IPS-18a (cell line): ENCODE results near the gene SPACA1.
"Not testable (repeated sequence)": the region's sequence is repeated elsewhere in the genome, so short reads cannot be mapped to it uniquely, and the experiment has no call there.

Source experiments
- H3K27ac ChIP-seq: one replicate; pipeline ENCODE4 v1.5.1; 2013; ENCODE audit warnings: low read length
- H3K27me3 ChIP-seq: one replicate; pipeline ENCODE4 v1.6.1; 2013; ENCODE audit warnings: mild to moderate bottlenecking, low read length; ENCODE audit not compliant: control insufficient read depth, insufficient read depth
- H3K36me3 ChIP-seq: one replicate; pipeline ENCODE4 v1.6.1; 2013; ENCODE audit warnings: low read depth, low read length; ENCODE audit not compliant: control insufficient read depth
- H3K4me1 ChIP-seq: one replicate; pipeline ENCODE4 v1.6.1; 2013; ENCODE audit warnings: low read depth, low read length; ENCODE audit not compliant: control insufficient read depth
- H3K4me3 ChIP-seq: one replicate; pipeline ENCODE4 v1.5.1; 2013; ENCODE audit warnings: low read length
- H3K9ac ChIP-seq: one replicate; pipeline ENCODE4 v1.6.1; 2013; ENCODE audit warnings: mild to moderate bottlenecking, low read length, moderate library complexity
- H3K9me3 ChIP-seq: one replicate; pipeline ENCODE4 v1.6.1; 2013; ENCODE audit warnings: low read depth, low read length; ENCODE audit not compliant: control insufficient read depth

The SPACA1 gene

DNA sequence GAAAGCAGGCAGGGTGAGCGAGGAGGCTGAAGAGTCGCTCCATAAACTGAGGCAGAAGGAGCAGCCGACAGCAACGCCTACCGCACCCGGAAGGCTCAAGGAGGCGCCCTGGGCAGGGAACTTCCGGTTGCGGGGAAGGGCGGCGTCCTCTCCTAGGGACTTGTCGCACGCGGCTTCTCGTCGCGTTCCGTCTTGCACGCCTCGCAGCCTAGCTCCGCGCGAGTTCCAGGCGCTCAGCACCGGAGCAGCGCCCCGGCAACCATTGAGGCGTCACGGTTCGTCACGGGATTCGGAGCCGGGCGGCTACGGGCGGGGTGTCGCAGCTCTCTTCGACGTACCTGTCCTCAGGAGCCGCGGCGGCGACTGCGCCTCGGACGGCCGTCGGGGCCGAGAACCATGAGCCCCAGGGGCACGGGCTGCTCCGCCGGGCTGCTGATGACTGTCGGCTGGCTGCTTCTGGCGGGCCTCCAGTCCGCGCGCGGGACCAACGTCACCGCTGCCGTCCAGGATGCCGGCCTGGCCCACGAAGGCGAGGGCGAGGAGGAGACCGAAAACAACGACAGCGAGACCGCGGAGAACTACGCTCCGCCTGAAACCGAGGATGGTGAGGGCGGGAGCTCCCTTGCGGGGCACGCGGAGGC, at the start of gene SPACA1:
Gene SPACA1, plus strand, starts transcription at position 332 of the 641 bp plus-strand sequence. Its CDS starts 65 bp downstream, at position 397.
- Histone ChIP-seq H3K36me3 (no peaks in the 10 kb centered on the region), H3K27ac (no peak within 1 kb of the TSS), H3K9ac (no peak within 1 kb of the TSS), H3K4me3 (no peak within 1 kb of the TSS), H3K9me3 (no peaks in the 10 kb centered on the region), H3K27me3 (no peaks in the 10 kb centered on the region), H3K4me1 (peaks cover 10% of the 10 kb centered on the region)

- Histone ChIP-seq H3K9me3 (no peaks in the 10 kb centered on the region), H3K36me3 (no peaks in the 10 kb centered on the region), H3K4me3 (no peak overlapping the region), H3K27me3 (no peaks in the 10 kb centered on the region), H3K27ac (no peak overlapping the region), H3K4me1 (peaks cover 7% of the 10 kb centered on the region), H3K9ac (no peak overlapping the region)
Measured at GRCh38 chr6:88000713-88001112, 46.9 kb upstream of the SPACA1 start.

DNA sequence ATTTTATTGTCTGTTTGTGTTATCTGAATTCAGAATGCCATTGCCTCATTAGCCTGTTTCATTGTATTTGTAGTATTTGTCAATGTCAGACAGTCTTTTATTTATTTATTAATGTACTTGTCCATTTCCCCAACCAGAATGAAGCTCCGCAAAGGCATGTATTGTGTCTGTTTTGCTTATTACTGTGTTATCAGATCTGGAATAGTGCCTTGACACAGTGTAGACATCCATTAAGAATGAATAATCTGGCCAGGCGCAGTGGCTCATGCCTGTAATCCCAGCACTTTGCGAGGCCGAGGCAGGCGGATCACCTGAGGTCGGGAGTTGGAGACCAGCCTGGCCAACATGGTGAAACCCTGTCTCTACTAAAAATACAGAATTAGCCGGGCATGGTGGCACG, 46.4 kb upstream of the SPACA1 start:
- H3K27me3 ChIP-seq, H3K9ac ChIP-seq, H3K27ac ChIP-seq, H3K4me1 ChIP-seq, H3K4me3 ChIP-seq, H3K9me3 ChIP-seq, H3K36me3 ChIP-seq: not testable (repeated sequence)

GRCh38 chr6:88004707-88005106, 42.9 kb upstream of the SPACA1 start:
- no peaks in the 10 kb centered on the region for H3K27me3 ChIP-seq
- H3K27ac ChIP-seq: no peak overlapping the region
- H3K36me3 ChIP-seq: no peaks in the 10 kb centered on the region
- H3K9ac ChIP-seq: no peak overlapping the region
- no peaks in the 10 kb centered on the region for H3K9me3 ChIP-seq
- H3K4me3 ChIP-seq: no peak overlapping the region
- peaks cover 7% of the 10 kb centered on the region for H3K4me1 ChIP-seq

- no peak overlapping the region for H3K4me3 ChIP-seq
- H3K27ac ChIP-seq: no peak overlapping the region
- no peak overlapping the region for H3K9ac ChIP-seq
- H3K27me3 ChIP-seq: no peaks in the 10 kb centered on the region
- no peaks in the 10 kb centered on the region for H3K9me3 ChIP-seq
- H3K36me3 ChIP-seq: no peaks in the 10 kb centered on the region
- peaks cover 7% of the 10 kb centered on the region for H3K4me1 ChIP-seq
Measured at GRCh38 chr6:88006557-88006956, 41.1 kb upstream of the SPACA1 start.

DNA sequence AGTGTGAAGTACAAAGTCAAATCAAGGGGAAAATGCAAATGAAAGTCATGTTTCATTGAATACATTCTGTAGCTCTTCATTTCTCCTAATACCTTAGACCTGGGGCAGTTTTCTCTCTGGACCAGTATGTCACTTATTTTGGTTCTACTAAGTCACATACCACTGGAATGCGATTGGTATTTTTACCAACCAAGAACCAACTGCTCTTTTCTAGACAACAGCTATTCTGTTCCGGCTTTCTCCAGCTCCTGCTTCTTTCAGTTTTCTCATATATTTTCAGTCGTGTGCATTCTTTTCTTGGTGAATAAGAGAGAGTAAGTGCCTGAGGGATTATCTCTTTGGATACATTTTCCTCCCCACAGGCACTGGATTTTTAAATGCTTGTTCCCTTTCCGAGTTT, 39.2 kb upstream of the SPACA1 start:
- Histone ChIP-seq H3K9ac (no peak overlapping the region), H3K27ac (no peak overlapping the region), H3K27me3 (no peaks in the 10 kb centered on the region), H3K4me1 (peaks cover 7% of the 10 kb centered on the region), H3K9me3 (no peaks in the 10 kb centered on the region), H3K4me3 (no peak overlapping the region), H3K36me3 (no peaks in the 10 kb centered on the region)

DNA sequence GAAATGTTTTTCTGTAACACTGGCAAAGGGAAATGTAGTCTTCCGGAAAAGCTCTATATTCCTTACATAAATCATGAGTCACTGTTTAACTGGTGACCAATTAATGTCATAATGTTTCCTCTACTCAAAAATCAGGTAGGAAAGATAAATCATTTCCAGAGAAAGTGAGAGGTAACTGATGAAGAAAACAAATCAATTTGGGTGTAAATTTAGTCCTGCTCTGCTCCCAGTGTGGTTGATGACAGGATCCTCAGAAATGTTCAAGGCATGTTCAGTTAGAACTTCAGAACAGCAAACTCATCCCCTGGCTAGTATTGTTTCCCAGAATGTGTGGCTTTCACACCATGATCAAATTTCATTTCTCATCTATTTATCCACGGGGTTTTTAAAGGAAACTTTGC, 38.8 kb upstream of the SPACA1 start:
- no peak overlapping the region for H3K9ac ChIP-seq
- peaks cover 7% of the 10 kb centered on the region for H3K4me1 ChIP-seq
- H3K36me3 ChIP-seq: no peaks in the 10 kb centered on the region
- H3K27ac ChIP-seq: no peak overlapping the region
- no peaks in the 10 kb centered on the region for H3K9me3 ChIP-seq
- H3K4me3 ChIP-seq: no peak overlapping the region
- H3K27me3 ChIP-seq: no peaks in the 10 kb centered on the region

DNA sequence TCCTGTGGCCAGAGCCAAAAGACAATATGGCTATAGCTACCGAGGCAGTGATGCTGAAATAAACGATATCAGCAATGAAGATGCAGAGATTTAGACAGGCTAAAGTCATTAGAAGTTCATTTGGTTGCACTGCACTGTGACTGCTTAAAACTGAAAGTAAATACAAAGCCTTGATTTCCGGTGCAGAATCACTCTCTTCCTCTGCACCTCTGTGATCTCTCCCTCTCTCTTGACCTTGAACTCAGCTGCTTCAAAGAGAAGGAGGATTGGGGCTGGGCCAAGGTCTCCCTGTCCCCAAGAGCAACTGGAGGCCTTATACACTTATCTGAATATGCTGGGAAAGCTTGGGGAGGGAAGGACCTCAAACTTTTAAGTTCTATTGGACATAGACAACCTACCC, 34.6 kb upstream of the SPACA1 start:
- Histone ChIP-seq H3K4me3 (no peak overlapping the region), H3K9ac (no peak overlapping the region)

GRCh38 chr6:88013554-88013953, 34.1 kb upstream of the SPACA1 start:
- H3K27ac ChIP-seq: no peak overlapping the region
- H3K27me3 ChIP-seq: no peaks in the 10 kb centered on the region
- H3K4me3 ChIP-seq: no peak overlapping the region
- no peak overlapping the region for H3K9ac ChIP-seq
- H3K36me3 ChIP-seq: no peaks in the 10 kb centered on the region
- no peaks in the 10 kb centered on the region for H3K4me1 ChIP-seq
- H3K9me3 ChIP-seq: no peaks in the 10 kb centered on the region

More for the DNA sequence above, 34.6 kb upstream of the SPACA1 start:
- Histone ChIP-seq H3K27me3 (no peaks in the 10 kb centered on the region), H3K36me3 (no peaks in the 10 kb centered on the region), H3K4me1 (no peaks in the 10 kb centered on the region), H3K9me3 (no peaks in the 10 kb centered on the region), H3K27ac (no peak overlapping the region)

DNA sequence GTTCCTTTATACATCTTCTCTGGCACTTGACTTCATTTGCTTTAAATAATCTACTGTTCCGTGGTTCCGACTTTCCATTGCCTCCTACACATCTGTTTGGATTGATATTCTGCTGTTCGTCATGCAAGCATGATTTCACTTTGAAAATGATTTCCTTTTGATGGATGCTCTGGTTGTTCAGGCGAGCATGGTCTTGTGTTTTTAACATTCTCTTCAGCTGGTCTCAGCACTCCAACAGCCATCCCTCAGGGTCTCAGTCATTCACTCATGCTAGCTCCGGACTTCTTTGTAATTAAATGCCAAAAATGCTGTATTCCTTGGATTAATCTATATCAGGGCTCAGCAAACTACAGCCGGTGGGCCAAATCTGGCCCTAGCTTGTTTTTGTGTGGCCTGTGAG, 27.2 kb upstream of the SPACA1 start:
- Histone ChIP-seq H3K9ac (no peak overlapping the region), H3K4me3 (no peak overlapping the region), H3K9me3 (no peaks in the 10 kb centered on the region), H3K36me3 (no peaks in the 10 kb centered on the region), H3K27me3 (no peaks in the 10 kb centered on the region), H3K4me1 (no peaks in the 10 kb centered on the region), H3K27ac (no peak overlapping the region)

DNA sequence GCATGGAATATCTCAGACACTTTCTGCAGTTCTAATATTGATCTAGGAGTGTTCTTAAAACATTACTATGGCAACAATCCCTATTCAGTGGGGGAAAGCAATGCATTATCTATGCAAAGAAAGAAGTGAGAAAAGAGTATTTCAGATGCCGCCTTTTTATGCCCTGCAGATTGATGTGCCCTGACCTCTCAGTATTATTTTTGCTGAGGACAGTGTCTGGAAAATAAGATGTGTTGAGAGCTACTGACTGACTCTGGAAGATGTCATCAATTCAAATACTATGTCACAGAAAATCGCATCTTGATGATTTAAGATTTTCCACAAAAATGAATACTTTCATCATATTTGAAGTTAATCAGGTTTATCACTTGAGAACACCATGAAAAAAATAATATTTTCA, 22.9 kb upstream of the SPACA1 start:
- Histone ChIP-seq H3K9ac (no peak overlapping the region), H3K27me3 (no peaks in the 10 kb centered on the region), H3K36me3 (no peaks in the 10 kb centered on the region), H3K4me1 (no peaks in the 10 kb centered on the region), H3K4me3 (no peak overlapping the region), H3K9me3 (peaks cover 8% of the 10 kb centered on the region), H3K27ac (no peak overlapping the region)

- H3K27ac ChIP-seq: no peak overlapping the region
- peaks cover 36% of the 10 kb centered on the region for H3K9me3 ChIP-seq
- H3K9ac ChIP-seq: no peak overlapping the region
- H3K27me3 ChIP-seq: no peaks in the 10 kb centered on the region
- H3K4me3 ChIP-seq: no peak overlapping the region
- H3K36me3 ChIP-seq: no peaks in the 10 kb centered on the region
- no peaks in the 10 kb centered on the region for H3K4me1 ChIP-seq
Measured at GRCh38 chr6:88031550-88031949, 16.1 kb upstream of the SPACA1 start.
